GM19025 (cell line): ENCODE results near the gene TSPAN15.

Experiments used
- ATAC-seq: cut with Tn5 transposase; IDR thresholded peaks from one replicate; pipeline ENCODE4 v1.9.1; 2021; ENCODE audit warnings: mild to moderate bottlenecking, low read depth, moderate library complexity; ENCODE audit not compliant: unreplicated experiment

Gene TSPAN15

DNA sequence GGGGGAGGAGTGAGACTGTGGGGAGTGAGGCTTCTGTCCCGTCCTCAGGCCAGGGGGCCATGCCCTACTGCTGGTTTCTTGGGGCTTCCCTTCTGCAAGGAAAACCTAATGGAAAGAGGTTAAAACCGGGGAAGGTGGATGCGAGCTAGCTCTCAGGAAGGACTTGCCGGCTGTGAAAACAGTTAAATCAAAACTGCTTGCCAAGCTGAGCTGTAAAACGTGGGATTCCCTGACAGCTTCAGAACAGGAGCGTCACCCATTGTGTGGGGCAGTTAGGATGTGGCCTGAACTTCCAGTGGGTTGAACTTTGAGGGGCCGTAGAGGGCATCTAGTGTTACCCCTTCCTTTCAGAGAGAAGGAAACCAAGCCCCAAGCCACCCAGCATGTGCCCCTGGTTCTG is 13.1 kb downstream of the TSPAN15 start:
- no peak for ATAC-seq

DNA sequence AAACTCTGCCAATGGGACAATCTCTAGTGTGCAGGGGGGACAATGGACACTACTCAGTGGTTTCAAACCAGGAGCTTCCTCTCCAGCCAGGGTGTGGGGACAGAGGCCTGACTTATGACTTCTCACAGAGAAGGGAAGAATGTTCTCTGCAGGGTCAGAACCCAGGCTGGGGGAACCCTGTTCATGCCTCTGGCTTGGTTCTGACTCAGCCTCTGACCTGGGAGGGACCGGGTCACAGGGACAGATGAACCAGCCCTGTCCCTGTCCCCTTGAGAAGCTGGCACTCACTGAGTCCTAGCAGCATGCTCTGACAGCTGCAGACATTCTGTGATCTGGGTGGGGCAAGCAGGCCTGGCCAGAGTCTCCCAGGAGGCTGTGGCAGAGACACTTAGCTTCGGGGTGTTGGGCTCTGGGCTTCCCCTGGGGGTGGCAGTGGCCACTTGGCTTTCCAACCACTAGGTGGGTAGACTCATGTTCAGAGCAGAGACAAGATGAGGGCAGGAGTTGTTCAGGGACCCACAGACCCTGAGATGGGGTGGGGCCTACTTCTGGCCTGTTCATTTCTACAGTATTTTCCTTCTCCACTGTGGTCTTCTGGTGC is 13.6 kb downstream of the TSPAN15 start:
- ATAC-seq: peak; percentile 54

DNA sequence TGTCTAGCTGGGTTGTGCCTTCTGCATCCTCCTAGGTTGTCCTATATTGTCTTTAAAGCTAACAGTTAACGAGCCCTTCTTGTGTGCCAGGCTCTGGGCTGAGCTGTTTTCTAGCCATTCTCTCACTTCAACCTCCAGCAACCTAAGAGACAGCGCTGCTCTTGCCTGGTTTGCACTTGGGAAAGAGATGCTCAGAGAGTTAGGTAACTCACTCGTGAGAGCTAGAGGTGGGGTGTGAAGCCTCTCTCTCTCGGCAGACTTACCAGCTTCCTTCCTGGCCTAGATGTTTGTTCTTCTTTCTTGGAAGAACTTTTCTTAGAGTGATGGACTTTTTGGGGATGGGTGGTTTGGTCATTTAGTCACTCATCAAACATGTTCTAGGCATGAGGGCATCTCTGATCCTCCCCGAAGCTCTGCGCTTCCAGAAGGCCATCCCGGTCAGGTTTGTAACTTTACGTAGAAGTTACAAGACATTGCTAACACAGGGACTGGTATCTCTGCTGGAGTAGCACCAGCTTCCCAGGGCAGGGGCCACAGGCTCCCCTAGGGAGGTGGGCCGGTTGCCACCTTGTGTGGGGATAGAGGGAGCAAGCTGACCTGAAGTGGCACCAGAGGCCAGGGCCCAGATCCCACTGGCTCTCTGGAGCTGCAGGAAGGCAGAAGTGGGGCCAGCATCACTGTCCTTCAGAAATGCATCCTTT is 14.3 kb downstream of the TSPAN15 start:
- ATAC-seq: no peak

DNA sequence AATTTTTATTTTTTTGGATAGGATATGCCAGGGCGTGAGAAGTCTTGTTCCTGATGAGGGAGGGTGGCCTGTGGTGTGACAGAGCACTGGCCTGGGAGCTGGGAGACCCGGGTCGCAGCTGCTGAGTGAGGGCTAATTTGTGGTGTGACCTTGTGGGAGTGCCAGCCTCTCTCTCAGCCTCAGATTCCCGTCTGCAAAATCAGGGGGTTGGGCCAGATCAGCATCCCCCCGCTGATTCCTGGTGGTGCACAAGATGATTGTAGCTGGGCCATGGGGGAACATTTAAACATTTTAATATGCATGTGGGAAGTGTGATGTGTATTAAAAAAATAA is 14.9 kb downstream of the TSPAN15 start:
- ATAC-seq: no peak

DNA sequence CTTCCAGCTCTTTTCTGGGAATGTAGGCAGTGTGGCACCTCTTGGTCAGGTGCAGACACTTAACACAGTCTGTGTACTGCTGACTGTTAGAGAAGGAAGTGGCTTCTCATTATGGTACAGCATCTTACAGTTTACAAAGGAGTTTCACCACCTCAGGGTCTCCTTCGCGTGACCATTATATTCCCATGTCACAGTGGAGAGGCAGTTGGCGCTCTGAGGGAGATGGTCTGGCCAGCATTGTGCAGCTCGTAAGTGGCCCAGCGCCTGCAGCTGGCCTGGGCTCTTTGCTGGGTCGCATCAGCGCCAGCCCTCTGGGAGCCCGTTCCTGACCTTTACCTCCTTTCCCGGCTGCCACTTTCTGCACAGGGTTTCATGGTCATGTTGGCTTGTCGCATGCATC is 15.4 kb downstream of the TSPAN15 start:
- no peak for ATAC-seq

DNA sequence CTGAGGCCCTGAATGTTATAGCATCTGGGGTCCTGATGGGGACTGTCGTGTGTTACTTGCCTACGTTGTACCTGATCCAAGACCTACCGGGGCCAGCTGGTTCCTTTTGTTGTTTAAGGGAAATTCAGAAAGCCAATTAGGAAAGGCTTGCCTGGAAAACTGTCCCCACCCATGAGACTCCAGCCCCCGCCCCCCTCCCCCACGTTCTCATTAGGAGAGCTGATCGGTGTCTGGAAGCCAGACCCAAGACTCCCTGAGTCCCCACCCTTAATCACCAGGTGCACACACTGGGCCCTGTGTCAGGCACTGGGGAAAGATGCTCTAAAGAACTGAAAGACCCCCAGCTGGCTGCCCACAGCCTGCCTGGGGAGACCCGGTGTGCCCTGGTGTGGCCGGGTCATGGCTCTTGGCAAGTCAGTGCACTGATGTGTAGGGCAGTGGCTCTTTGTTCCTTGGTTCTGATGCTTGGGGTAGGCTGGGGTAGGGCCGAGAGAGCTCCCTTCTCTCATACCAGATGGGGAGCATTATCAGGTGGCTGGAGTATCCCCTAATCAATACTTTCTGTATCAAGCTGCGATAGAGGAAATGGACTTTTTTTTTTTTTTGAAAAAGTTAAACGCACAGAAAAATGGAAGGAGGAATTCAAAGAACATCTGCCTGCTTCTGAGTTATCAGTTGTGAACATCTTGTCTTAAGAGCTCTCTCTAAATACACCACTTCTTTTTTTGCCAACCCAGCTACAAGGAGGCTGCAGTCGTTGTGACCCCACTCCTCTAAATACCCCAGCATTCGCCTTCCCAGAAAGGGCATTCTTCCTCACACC is 16.9 kb downstream of the TSPAN15 start:
- no peak for ATAC-seq

DNA sequence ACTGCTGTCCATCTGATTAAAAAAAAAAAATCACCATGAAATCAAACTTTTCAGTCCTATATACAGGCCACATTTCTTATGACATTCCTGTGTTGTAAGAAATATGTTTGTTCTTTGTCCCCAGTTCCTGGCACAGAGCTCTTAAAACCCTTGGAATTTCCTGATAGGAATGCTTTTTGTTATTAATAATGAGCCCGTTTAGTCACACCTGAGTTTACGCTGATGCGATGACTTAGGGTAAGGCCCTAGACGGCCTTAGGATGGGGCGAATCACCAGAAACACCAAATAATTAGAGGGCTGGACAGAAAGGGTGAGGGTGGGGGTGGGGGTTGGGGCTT is 17.5 kb downstream of the TSPAN15 start:
- ATAC-seq: no peak

DNA sequence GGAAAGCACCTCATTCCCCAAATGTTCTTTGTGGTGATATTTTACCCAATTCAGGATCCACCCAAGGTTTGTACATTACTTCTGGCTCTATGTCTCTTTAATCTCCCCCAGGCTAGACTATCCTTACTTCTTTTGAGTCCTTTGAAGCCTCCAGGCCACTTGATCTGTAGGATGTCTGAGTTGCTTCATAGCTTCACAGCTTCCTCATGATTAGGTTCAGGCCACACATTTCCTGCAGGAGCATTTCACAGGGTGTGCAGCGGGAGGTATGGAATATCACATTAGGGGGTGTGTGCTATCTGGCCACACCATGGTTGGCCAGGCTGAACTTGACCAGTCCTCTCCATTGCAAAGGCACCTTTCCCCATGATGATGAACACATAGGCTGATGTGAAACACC is 18.7 kb downstream of the TSPAN15 start:
- ATAC-seq: no peak

DNA sequence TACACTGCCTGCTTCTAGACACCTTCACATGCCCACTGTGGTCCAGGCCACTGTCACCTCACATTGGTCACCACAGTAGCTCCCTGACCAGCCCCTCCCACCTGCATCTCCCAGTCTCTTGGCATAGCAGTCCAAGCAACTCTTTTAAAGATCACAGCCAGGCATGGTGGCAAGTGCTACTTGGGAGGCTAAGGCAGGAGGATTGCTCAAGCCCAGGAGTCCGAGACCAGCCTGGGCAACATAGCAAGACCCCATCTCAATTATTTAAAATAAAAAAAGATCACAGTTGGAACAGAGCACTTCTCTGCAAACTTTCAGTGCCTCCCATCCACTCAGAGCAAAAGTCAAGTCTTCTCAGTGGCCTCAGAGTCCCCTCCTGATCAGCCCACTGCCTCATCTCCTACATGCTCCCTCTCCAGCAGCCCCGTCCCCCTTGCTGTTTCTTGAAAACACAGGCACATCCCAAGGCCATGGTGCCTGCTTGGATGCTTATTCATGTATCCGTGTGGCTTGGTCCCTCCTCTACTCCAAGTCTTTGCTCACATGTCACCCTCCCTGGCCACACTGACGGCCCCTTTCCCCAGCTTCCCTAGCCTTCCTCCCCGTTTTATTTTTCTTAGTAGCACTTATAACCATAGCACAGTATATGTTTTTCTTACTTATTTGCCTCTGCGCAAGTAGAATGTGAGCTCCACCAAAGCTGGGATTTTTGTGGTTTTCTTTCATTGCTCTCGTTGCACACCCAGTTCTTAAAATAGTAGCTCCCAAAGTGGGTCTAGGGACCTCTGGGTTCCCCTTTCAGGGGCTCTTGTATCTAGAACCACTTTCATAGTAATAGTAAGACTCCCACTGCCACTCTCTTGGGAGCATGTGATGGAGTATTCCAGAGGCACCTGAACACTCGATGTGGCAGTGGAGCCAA is 19.5 kb downstream of the TSPAN15 start:
- ATAC-seq: no peak

DNA sequence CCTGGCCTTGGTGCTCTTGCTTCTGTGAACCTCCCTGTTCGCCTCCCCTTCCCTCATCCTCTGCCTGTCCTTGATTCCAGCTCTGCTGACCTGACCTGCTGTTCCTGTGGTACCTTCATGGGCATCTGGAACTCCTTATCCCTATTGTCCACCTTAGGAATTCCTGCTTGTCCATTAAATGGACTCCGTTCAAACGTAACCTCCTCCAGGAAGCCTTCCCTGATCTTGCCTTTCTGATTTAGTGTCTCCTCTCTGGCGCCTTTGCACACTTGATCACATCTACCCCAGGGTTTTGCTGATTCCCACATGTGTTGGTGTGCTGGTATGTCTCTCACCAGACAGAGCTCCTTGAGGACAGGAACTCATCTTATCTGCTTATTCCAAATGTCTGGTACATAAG is 20.9 kb downstream of the TSPAN15 start:
- no peak for ATAC-seq

DNA sequence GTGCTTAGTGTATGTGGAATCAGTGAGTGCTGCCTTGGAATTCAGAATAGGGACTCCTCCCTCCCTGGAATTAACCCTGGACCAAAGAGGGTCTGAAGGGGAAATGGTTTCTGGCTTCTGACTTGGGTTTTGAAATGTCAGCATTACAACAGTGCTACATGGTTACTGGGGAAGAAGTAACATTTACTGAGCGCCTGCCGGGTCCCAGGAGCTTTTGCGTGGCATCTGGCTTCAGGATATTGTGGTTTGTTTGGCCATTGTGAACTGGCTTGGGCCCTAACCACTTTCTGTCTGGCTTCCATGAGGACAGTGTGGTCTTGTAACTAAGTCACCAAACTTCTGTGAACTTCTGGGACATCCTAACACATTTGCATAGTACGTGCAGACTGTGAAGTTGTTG is 21.3 kb downstream of the TSPAN15 start:
- no peak for ATAC-seq

DNA sequence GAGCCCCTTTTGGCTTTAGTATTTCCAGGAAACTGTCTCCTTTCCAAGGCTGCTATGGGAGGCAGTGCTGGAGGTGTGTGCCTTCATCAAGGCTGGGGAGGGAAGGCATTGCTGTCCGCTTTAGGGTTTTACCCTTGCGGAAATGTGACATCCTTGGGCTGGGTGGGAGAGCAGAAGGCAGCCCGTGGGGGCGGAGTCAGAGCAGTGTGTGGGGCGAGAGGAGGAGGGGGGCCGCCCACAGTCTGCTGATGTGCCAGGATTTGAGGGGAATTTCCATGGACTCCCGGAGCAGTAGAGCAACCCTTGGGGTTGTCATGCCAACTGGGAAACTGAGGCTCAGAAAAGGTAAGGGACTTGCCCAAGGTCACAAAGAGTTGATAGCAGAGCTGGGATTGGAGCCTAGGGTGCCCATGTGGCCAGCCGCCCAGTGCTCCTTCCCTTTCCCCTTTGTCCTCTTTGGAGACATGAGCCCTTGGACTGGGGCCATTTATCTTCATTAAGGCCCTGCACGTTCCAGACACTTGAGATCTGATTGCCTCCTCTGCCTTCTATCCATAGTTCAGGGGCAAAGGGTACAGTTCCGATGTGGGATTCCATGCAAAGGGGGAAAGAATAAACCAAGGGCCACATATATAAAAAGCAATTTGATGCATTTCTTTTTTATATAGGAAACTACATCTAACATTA is 22.2 kb downstream of the TSPAN15 start:
- ATAC-seq: no peak

DNA sequence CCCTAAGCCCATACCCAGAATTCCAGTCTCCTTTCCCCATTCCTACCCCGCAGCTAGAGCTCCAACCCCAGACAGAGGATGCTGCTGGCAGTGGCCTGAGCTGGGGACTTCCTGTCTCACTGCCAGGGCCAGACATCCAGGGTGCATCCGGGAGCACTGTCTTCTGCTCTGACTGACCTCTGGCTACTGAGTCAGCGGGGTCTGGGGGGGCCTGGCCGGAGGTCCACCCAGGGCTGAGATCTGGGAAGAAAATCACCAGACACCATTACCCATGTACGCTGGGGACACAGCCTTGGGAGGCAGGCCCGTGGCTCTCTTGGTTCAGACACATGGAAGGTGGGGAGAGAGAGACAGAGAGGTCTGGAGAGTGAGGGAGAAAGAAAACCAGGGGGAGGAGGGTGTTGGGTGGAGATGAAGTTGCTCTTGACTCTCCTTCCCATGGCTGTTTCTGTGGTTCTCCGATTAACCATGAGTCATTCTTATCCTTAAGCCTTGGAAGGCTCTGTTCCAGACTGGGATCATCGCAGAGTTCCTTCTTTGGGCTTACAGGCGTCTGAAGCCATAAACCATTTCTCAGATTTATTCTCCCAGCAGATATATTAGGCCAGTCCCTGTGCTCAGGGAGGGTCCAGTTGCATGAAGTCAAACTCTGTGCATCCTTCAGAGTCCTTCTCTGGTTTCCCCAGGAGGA is 23.6 kb downstream of the TSPAN15 start:
- ATAC-seq: no peak

DNA sequence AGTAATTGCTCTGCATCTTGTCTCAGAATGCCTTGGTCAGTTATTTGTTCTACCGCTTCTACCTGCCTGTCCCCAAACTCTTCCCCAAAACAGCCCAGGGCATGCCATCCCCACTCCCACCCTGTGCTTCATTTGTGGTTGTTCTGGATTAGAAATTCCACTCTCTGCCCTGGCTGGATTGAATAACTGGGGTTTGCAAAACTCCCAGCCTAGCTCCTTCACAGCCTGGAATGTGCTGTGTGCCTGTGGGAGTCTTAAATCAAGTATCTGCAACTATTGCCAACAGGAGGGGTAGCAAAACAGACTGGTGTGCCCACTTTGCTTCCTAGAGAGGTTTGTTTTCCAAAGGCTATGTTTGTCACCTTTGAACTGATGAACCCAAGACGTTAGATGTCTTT is 24.2 kb downstream of the TSPAN15 start:
- no peak for ATAC-seq

DNA sequence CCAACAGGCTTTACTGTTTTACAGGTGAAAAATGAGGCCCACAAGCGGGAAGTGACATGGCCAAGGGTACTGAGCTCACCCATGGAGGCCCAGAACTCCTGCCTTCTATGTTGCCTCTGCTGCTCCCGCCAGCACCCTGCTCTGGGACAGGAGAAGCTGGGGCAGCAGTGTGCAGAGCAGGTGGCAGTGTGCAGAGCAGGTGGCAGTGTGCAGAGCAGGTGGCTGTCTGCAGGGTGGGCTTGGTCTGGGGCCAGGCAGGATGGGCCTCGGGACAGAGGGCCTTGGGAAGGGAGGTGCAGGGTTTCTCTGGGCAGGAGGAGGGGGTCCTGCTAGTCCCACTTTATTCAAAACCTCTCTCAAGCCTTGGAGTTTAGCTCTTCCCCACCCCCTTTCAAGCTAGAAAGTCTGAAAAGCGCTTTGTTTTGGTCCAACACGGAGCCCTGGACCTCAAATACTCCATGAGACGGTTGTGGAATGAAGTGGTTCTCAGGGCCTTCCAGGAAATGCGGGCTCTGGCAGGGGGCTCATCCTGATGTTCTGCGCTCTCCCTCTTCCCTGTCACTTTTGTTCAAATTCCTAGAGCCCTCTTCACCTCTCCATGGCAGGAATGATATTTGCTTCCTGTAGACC is 26.8 kb downstream of the TSPAN15 start:
- no peak for ATAC-seq

DNA sequence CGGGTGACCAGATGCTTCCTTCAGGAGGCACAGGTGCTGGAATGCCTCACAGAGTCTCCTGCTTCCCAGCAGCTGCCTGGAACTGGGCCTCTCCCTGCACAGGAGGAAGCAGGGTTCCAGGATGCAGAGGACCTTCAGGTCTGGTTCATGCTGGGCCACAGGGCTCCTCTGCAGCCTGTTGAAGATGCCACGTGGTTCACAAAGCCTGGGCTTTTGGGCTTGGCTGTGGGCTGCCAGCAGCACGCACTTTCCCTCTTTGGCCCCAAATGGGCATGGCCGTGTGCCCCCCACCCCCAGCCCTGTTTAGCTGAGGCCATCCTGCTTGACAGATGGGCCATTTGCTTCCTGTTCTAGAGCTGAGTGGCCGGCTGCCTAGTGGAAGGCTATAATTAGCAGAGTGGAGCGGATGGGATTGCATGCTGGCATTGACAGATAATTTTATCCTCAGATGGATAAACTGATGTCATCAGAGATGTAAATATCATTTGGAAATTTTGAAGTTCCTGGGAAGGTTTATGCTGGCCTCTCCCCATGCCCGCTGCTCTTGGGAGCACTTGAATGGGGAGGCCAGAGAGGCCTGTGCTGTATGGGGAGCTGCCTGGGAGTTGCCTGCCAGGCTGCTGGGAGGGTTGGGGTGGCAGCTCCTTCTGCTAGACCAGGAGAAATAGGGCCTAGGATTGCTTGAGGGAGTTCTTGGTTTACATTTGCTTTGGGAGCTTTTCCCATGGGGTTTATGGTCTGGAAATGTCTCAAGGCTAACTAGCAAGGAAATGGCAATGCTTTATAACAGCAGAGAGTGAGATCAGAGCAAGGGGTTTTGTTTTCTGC is 28.2 kb downstream of the TSPAN15 start:
- ATAC-seq: no peak

DNA sequence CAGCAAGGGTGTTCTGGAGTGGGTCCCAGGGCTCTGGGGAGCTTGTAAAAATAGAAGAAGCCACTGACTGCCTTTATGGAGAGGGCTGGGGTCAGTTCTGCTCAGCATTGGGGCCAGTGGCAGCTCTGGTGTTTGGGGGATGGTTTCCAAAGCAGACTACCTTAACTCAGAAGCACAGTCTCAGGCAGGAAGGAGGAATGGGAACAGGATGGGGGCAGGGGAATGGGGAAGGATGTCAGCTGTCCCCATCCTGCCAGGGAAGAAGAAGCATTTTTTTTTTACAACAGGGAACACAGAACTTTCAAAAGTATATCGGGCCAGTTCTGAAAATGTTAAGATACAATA is 28.8 kb downstream of the TSPAN15 start:
- no peak for ATAC-seq

DNA sequence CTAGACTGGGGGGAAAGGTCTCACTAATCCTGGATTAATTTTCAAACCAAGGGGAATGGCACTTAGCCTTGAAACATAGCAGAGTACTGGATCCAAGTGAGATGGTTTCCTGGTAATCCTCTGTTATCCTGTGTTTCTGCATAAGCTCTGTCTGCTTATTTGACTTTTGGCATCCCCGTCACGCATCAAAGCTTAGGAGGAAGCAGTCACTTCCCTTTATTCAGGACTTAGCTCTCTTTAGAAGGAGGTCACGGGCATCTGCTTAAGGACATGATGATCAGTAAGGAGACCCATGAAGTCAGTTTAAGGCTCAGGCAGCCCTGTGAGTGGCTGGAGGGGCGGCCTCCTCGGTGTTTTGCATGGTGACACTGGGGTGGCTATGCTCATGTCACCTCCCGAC is 30.0 kb downstream of the TSPAN15 start:
- no peak for ATAC-seq
